K562 (cell line): ENCODE measurements around the gene WAS. TPM values are rescaled to one million over a fixed set of nuclear protein-coding genes. Genes with fewer than 3 reads are reported as not detected.

Source experiments
- ILK ChIP-seq: fragments of 450-650 bp; IDR thresholded peaks from 2 replicates; pipeline ENCODE4 v1.6.1; 2016; ENCODE audit warnings: missing genetic modification characterization, low read depth, mild to moderate bottlenecking, missing compliant biosample characterization, moderate library complexity, borderline replicate concordance
- KDM5B ChIP-seq: fragments of 200-600 bp; sonication (generic); IDR thresholded peaks from 2 replicates; pipeline ENCODE4 v1.6.1; 2012; ENCODE audit warnings: low read depth, mild to moderate bottlenecking, moderate library complexity, low read length, control low read depth, inconsistent platforms; ENCODE audit not compliant: insufficient replicate concordance
- MNT ChIP-seq, 2 experiments: fragments of 450-650 bp; conservative IDR thresholded peaks; 2 replicates each; pipeline ENCODE4 v1.6.1; 2017; ENCODE audit warnings: mild to moderate bottlenecking in 2 of 2, moderate library complexity in 2 of 2
- MYBL2 ChIP-seq, 2 experiments: fragments of 450-650 bp in 1 of 2; sonication (generic) in 1 of 2; formaldehyde crosslinking in 1 of 2; IDR thresholded peaks; 2 replicates each; pipeline versions ENCODE4 v1.6.1 to v1.8.1; 2017 to 2022; ENCODE audit warnings: borderline replicate concordance in 1 of 2, inconsistent platforms in 1 of 2, low read depth in 1 of 2, mild to moderate bottlenecking in 1 of 2, missing genetic modification reagents in 1 of 2, moderate library complexity in 1 of 2
- NCOA1 ChIP-seq: fragments of 450-650 bp; IDR thresholded peaks from 2 replicates; pipeline ENCODE4 v1.6.1; 2016; ENCODE audit warnings: low read depth
- PRMT5 ChIP-seq: sonication (generic); formaldehyde crosslinking; IDR thresholded peaks from 2 replicates; pipeline ENCODE4 v1.5.0; 2020; ENCODE audit warnings: missing genetic modification reagents
- PTRF ChIP-seq: fragments of 450-650 bp; IDR thresholded peaks from 2 replicates; pipeline ENCODE4 v1.6.1; 2016; ENCODE audit warnings: mild to moderate bottlenecking, missing genetic modification characterization, missing compliant biosample characterization
- RREB1 ChIP-seq: fragments of 250-450 bp; sonication (Bioruptor Pico); IDR thresholded peaks from 2 replicates; pipeline ENCODE4 v1.4.0; 2020
- TAF9B ChIP-seq: fragments of 450-650 bp; IDR thresholded peaks from 2 replicates; pipeline ENCODE4 v1.6.1; 2018; ENCODE audit warnings: mild to moderate bottlenecking; ENCODE audit not compliant: partially characterized antibody
- THAP7 ChIP-seq: fragments of 250-450 bp; sonication (Bioruptor Pico); IDR thresholded peaks from 2 replicates; pipeline ENCODE4 v1.5.0; 2021
- VEZF1 ChIP-seq: fragments of 200-800 bp; sonication (Bioruptor generic); IDR thresholded peaks from 2 replicates; pipeline ENCODE4 v1.6.1; 2017; ENCODE audit warnings: missing genetic modification characterization, missing compliant biosample characterization
- ZNF143 ChIP-seq: sonication (generic); formaldehyde crosslinking; IDR thresholded peaks from 2 replicates; pipeline ENCODE4 v1.9.0; 2022; ENCODE audit warnings: mild to moderate bottlenecking, missing genetic modification reagents
- ZNF175 ChIP-seq: fragments of 200-800 bp; sonication (Bioruptor generic); IDR thresholded peaks from 2 replicates; pipeline ENCODE4 v1.6.1; 2016; ENCODE audit warnings: low read depth, mild to moderate bottlenecking, missing genetic modification characterization, missing compliant biosample characterization
- ZNF253 ChIP-seq: fragments of 250-450 bp; sonication (Bioruptor Pico); conservative IDR thresholded peaks from 2 replicates; pipeline ENCODE4 v1.6.1; 2021; ENCODE audit warnings: mild to moderate bottlenecking
- ZNF395 ChIP-seq: fragments of 200-800 bp; sonication (Bioruptor generic); IDR thresholded peaks from 2 replicates; pipeline ENCODE4 v1.6.1; 2017; ENCODE audit warnings: missing genetic modification characterization, missing compliant biosample characterization
- polyA plus RNA-seq, 8 experiments: library from polyadenylated mRNA; depleted of rRNA in 4 of 8; stranded (reverse) in 5 of 8; unstranded in 3 of 8; fragments of >200 nt; fragmentation: Nextera tagmentation in 2 of 8; fragmentation: Illumina TruSeq in 1 of 8; extraction: Ambion mirVana in 2 of 8; extraction: Trizol in 1 of 8; gene quantifications; 2 replicates each; pipeline versions ENCODE4 v1.2.1 to v1.2.3, GENCODE V29; 2011 to 2014; ENCODE audit warnings: inconsistent platforms in 1 of 8, missing spikeins in 1 of 8
- total RNA-seq, 7 experiments: library from RNA; depleted of rRNA in 6 of 7; stranded (reverse); fragments of >200 nt in 6 of 7; fragmentation: Illumina TruSeq in 2 of 7; extraction: Trizol in 2 of 7; gene quantifications; 2 replicates each; pipeline versions ENCODE4 v1.2.1 to v1.2.3, GENCODE V29; 2011 to 2021; ENCODE audit warnings: low replicate concordance in 1 of 7

The WAS gene
- total and polyA plus RNA-seq, 9 of the 15 experiments (the other 6 are each of a cell fraction or from before 2014, with no cell fraction given), result 0.11 to 16.1 (median 3.8) TPM

GRCh38 chrX:48737213-48737938, 53.8 kb downstream of the WAS start (continued):
- TF ChIP-seq MNT (conservative IDR thresholded peaks at IDR 0.05) (peak in 1 of 2 experiments; percentile 69; a peak in 2 of 4 replicates), ZNF175 (CRISPR knock-in tag) (no peak), TAF9B (peak; percentile 64), MYBL2 (IDR thresholded peaks at IDR 0.05; ENCODE audit: low read depth) (no peak), MYBL2 (CRISPR knock-in tag; IDR thresholded peaks at IDR 0.05; ENCODE audit: borderline replicate concordance) (no peak), NCOA1 (no peak), ILK (tag) (no peak), THAP7 (CRISPR knock-in tag) (no peak), PTRF (no peak), ZNF395 (CRISPR knock-in tag) (no peak), PRMT5 (CRISPR knock-in tag) (no peak), ZNF253 (CRISPR knock-in tag) (no peak), VEZF1 (CRISPR knock-in tag) (peak; percentile 33; the same call in 1 of the 2 replicates), RREB1 (CRISPR knock-in tag) (no peak), KDM5B (no peak), ZNF143 (CRISPR knock-in tag) (no peak)
